Sigmoid colon (tissue), 4 donors: ENCODE data around the gene PLD2.
"Not testable (repeated sequence)": the region's sequence is repeated elsewhere in the genome, so short reads cannot be mapped to it uniquely, and the experiment has no call there.

ENCODE experiments used
- EP300 ChIP-seq, 4 donors: sonication (generic); formaldehyde crosslinking; IDR thresholded peaks; one replicate each; pipeline ENCODE4 v1.6.1; 2017; ENCODE audit warnings: antibody characterized with exemption in 4 of 4
- POLR2A ChIP-seq, 2 donors: fragments of 450-650 bp; IDR thresholded peaks; one replicate each; pipeline ENCODE4 v1.6.1; 2016; ENCODE audit warnings: antibody characterized with exemption in 2 of 2, mild to moderate bottlenecking in 2 of 2, moderate library complexity in 2 of 2
- POLR2AphosphoS5 ChIP-seq, 4 donors: sonication (generic); formaldehyde crosslinking; IDR thresholded peaks; one replicate each; pipeline ENCODE4 v1.6.1; 2017; ENCODE audit warnings: antibody characterized with exemption in 4 of 4
- TF ChIP-seq, protein P1 (sequence below), 4 experiments: fragments of 450-650 bp in 3 of 4; fragments of 200-600 bp in 1 of 4; IDR thresholded peaks; one replicate each; pipeline ENCODE4 v1.5.1; 2016 to 2019; ENCODE audit warnings: antibody characterized with exemption in 4 of 4, mild to moderate bottlenecking in 3 of 4, moderate library complexity in 2 of 4

DNA sequence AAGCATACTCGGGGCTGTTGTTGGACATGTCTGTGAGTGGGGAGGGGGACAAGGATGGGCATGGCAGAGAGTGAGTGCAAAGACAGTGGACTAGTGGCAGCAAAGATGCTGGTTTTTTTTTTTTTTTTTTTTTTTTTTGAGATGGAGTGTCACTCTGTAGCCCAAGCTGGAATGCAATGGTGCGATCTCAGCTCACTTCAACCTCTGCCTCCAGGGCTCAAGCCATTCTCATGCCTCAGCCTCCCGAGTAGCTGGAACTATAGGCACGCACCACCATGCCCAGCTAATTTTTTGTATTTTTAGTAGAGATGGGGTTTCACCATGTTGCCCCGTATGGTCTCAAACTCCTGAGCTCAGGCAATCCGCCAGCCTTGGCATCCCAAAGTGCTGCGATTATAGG is 50.4 kb downstream of the PLD2 start:
- TF ChIP-seq, protein P1, sequence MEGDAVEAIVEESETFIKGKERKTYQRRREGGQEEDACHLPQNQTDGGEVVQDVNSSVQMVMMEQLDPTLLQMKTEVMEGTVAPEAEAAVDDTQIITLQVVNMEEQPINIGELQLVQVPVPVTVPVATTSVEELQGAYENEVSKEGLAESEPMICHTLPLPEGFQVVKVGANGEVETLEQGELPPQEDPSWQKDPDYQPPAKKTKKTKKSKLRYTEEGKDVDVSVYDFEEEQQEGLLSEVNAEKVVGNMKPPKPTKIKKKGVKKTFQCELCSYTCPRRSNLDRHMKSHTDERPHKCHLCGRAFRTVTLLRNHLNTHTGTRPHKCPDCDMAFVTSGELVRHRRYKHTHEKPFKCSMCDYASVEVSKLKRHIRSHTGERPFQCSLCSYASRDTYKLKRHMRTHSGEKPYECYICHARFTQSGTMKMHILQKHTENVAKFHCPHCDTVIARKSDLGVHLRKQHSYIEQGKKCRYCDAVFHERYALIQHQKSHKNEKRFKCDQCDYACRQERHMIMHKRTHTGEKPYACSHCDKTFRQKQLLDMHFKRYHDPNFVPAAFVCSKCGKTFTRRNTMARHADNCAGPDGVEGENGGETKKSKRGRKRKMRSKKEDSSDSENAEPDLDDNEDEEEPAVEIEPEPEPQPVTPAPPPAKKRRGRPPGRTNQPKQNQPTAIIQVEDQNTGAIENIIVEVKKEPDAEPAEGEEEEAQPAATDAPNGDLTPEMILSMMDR (IDR thresholded peaks at IDR 0.05): not testable (repeated sequence)
- not testable (repeated sequence) for TF ChIP-seq POLR2AphosphoS5, POLR2A, EP300 (IDR thresholded peaks at IDR 0.05)
